DOHH2 (cell line): Measurements from ENCODE around the gene FTSJ3.

Experiments
- H3F3A ChIP-seq: fragments of 200-600 bp; sonication (generic), shearing (Covaris generic); 2 replicates; pipeline ENCODE4 v1.6.0; 2016; ENCODE audit warnings: antibody characterized with exemption, mild to moderate bottlenecking; ENCODE audit not compliant: control insufficient read depth, insufficient read depth
- H3K27ac ChIP-seq: fragments of 200-600 bp; sonication (generic); 2 replicates; pipeline ENCODE4 v1.5.1; 2014; ENCODE audit warnings: low read depth, mild to moderate bottlenecking, low read length, moderate library complexity
- H3K27me3 ChIP-seq: fragments of 200-600 bp; sonication (generic); 2 replicates; pipeline ENCODE4 v1.6.1; 2014; ENCODE audit warnings: mild to moderate bottlenecking, low read length, mixed read lengths; ENCODE audit not compliant: control insufficient read depth
- H3K36me3 ChIP-seq: fragments of 200-600 bp; sonication (generic); 2 replicates; pipeline ENCODE4 v1.6.1; 2014; ENCODE audit warnings: mild to moderate bottlenecking, low read length, moderate library complexity, mixed read lengths; ENCODE audit not compliant: control insufficient read depth
- H3K4me1 ChIP-seq: fragments of 200-600 bp; sonication (generic); 2 replicates; pipeline ENCODE4 v1.6.1; 2014; ENCODE audit warnings: mild to moderate bottlenecking, low read length, mixed read lengths; ENCODE audit not compliant: control insufficient read depth
- H3K4me2 ChIP-seq: fragments of 200-600 bp; sonication (generic); 2 replicates; pipeline ENCODE4 v1.6.0; 2014; ENCODE audit warnings: mild to moderate bottlenecking, low read length, moderate library complexity
- H3K4me3 ChIP-seq: fragments of 200-600 bp; sonication (generic); 2 replicates; pipeline ENCODE4 v1.5.1; 2014; ENCODE audit warnings: mild to moderate bottlenecking, low read length, mixed read lengths
- H3K79me2 ChIP-seq: fragments of 200-600 bp; sonication (generic); 2 replicates; pipeline ENCODE4 v1.6.1; 2014; ENCODE audit warnings: mild to moderate bottlenecking, low read length, mixed read lengths; ENCODE audit not compliant: control insufficient read depth
- H3K9me2 ChIP-seq: fragments of 200-600 bp; sonication (generic); replicated peaks from 2 replicates; pipeline ENCODE4 v1.6.1; 2014; ENCODE audit warnings: mild to moderate bottlenecking, low read length, mixed read lengths; ENCODE audit not compliant: control insufficient read depth
- H3K9me3 ChIP-seq: fragments of 200-600 bp; sonication (generic); 2 replicates; pipeline ENCODE4 v1.6.1; 2014; ENCODE audit warnings: antibody characterized with exemption, low read length, mixed read lengths; ENCODE audit not compliant: control insufficient read depth, insufficient read depth
- H4K20me1 ChIP-seq: fragments of 200-600 bp; sonication (generic); 2 replicates; pipeline ENCODE4 v1.6.0; 2014; ENCODE audit warnings: low read depth, mild to moderate bottlenecking, antibody characterized with exemption, low read length, moderate library complexity; ENCODE audit not compliant: control insufficient read depth, insufficient read depth
- EZH2phosphoT487 ChIP-seq: fragments of 200-600 bp; sonication (generic); IDR thresholded peaks from 2 replicates; pipeline ENCODE4 v1.6.1; 2017; ENCODE audit warnings: borderline replicate concordance, mild to moderate bottlenecking, antibody characterized with exemption, low read length, moderate library complexity, mixed read lengths
- TF ChIP-seq, protein P1 (sequence below): fragments of 200-600 bp; sonication (generic); IDR thresholded peaks from one replicate; pipeline ENCODE4 v1.5.1; 2014; ENCODE audit warnings: antibody characterized with exemption, mild to moderate bottlenecking, low read depth, low read length; ENCODE audit not compliant: poor library complexity, severe bottlenecking

FTSJ3 gene

GRCh38 chr17:63832014-63832413 is 4.6 kb upstream of the FTSJ3 start:
- Histone ChIP-seq H3K27ac (no peak overlapping the region), H3K27me3 (no peaks in the 10 kb centered on the region), H3K9me3 (no peaks in the 10 kb centered on the region), H4K20me1 (peaks cover 7% of the 10 kb centered on the region; the same call in 1 of the 2 replicates), H3K4me1 (peaks cover 30% of the 10 kb centered on the region), H3K4me2 (no peak overlapping the region), H3K4me3 (no peak overlapping the region), H3K79me2 (peaks cover 45% of the 10 kb centered on the region), H3K9me2 (no peaks in the 10 kb centered on the region), H3F3A (peaks cover 13% of the 10 kb centered on the region), H3K36me3 (peaks cover 92% of the 10 kb centered on the region)
- TF ChIP-seq EZH2phosphoT487, result no peak
- TF ChIP-seq, protein P1, sequence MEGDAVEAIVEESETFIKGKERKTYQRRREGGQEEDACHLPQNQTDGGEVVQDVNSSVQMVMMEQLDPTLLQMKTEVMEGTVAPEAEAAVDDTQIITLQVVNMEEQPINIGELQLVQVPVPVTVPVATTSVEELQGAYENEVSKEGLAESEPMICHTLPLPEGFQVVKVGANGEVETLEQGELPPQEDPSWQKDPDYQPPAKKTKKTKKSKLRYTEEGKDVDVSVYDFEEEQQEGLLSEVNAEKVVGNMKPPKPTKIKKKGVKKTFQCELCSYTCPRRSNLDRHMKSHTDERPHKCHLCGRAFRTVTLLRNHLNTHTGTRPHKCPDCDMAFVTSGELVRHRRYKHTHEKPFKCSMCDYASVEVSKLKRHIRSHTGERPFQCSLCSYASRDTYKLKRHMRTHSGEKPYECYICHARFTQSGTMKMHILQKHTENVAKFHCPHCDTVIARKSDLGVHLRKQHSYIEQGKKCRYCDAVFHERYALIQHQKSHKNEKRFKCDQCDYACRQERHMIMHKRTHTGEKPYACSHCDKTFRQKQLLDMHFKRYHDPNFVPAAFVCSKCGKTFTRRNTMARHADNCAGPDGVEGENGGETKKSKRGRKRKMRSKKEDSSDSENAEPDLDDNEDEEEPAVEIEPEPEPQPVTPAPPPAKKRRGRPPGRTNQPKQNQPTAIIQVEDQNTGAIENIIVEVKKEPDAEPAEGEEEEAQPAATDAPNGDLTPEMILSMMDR, result no peak

GRCh38 chr17:63831505-63831904 is 4.0 kb upstream of the FTSJ3 start:
- TF ChIP-seq, protein P1, result no peak
- no peak for TF ChIP-seq EZH2phosphoT487
- Histone ChIP-seq H3K36me3 (peaks cover 89% of the 10 kb centered on the region), H3K4me1 (peaks cover 30% of the 10 kb centered on the region), H3F3A (peaks cover 11% of the 10 kb centered on the region), H3K27ac (no peak overlapping the region), H3K9me3 (no peaks in the 10 kb centered on the region), H3K27me3 (no peaks in the 10 kb centered on the region), H4K20me1 (peaks cover 7% of the 10 kb centered on the region; the same call in 1 of the 2 replicates), H3K79me2 (peaks cover 44% of the 10 kb centered on the region), H3K4me2 (no peak overlapping the region), H3K9me2 (no peaks in the 10 kb centered on the region), H3K4me3 (no peak overlapping the region)

DNA sequence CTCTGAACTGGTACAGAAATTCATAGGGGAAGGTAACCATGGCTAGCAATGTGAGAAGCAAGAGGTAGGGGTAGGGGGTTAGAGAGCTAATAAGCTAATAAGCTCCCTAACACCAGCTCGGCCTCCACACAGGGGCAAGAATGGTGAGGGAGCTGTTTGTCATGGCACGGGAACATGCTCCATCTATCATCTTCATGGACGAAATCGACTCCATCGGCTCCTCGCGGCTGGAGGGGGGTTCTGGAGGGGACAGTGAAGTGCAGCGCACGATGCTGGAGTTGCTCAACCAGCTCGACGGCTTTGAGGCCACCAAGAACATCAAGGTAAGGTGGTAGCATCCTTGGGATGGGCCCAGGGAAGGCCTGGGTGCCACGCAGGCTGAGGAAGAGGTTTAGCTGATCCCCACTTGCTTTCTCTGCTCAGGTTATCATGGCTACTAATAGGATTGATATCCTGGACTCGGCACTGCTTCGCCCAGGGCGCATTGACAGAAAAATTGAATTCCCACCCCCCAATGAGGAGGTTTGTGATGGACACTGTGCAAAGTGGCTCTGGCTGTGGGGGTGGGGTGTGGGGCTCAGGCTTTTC is 3.5 kb upstream of the FTSJ3 start:
- Histone ChIP-seq H3K79me2 (peaks cover 48% of the 10 kb centered on the region), H3K9me3 (no peaks in the 10 kb centered on the region), H3K4me3 (no peak overlapping the region), H3K4me1 (peaks cover 32% of the 10 kb centered on the region), H3K27me3 (no peaks in the 10 kb centered on the region), H3K9me2 (no peaks in the 10 kb centered on the region), H3F3A (peaks cover 10% of the 10 kb centered on the region), H3K4me2 (no peak overlapping the region), H3K36me3 (peaks cover 88% of the 10 kb centered on the region), H4K20me1 (peaks cover 7% of the 10 kb centered on the region; the same call in 1 of the 2 replicates), H3K27ac (no peak overlapping the region)
- TF ChIP-seq, protein P1, result no peak
- TF ChIP-seq EZH2phosphoT487, result no peak
